Activated CD4-positive, alpha-beta T cell treated with anti-CD3 and anti-CD28 coated beads for 1 hour (primary cell): ENCODE results near the gene PSPH.
A peak's percentile ranks its signal among the peaks of the same experiment; 100 is the strongest.
"Not testable (repeated sequence)": the region's sequence is repeated elsewhere in the genome, so short reads cannot be mapped to it uniquely, and the experiment has no call there.

Source experiments
- DNase-seq: peaks from one replicate; pipeline ENCODE4 v3.0.0-alpha.2; 2020

Gene PSPH

DNA sequence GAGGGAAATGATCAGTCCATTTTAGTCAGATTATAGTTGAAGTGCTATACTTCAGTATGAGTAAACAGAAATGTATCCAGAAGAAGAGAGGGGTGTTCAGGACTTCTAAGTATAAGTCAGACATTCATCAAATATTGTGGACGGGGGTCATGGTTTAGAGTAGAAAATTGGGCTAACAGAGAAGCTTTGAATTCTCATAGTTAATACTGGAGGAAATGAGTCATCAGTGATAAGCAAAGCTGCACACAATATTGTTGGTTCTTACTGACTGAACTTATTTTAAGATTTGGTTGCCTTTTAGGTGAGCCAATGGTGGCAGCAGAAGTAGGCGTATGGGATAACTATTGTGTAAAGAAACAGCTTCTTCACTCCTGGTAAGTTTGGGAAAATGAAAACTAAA is 11.1 kb upstream of the PSPH start:
- no peak for DNase-seq

DNA sequence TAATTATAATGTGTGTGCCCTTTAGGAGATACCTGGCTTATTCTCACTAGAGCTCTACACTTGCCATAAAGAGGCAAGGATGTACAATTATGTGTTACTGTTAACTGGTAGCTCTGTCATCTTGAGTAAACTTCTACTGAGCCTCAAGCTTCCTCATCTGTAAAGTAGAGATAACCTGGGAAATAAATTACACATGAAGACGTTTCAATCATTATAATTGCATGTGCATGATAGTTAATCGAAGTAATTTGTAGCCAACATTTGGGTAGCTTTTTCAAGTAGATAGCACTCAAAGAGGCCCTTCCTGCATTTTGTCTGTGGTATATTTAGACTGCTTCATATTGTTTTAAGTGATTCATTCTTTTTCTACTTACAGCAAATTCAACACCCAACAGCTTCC is 2.7 kb upstream of the PSPH start:
- DNase-seq: no peak

DNA sequence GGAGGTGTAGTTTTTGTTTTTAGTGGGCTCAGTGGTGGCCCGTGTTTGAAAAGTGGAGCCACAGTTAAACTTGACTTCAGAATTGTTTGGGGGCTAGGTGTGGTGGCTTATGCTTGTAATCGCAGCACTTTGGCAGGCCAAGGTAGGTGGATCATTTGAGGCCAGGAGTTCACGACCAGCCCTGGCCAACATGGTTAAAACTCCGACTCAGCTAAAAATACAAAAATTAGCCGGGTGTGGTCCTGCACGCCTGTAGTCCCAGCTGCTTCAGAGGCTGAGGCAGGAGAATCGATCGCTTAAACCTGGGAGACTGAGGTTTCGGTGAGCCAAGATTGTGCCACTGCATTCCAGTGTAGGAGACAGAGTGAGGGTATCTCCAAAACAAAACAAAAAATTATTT is 2.1 kb upstream of the PSPH start:
- DNase-seq: no peak

DNA sequence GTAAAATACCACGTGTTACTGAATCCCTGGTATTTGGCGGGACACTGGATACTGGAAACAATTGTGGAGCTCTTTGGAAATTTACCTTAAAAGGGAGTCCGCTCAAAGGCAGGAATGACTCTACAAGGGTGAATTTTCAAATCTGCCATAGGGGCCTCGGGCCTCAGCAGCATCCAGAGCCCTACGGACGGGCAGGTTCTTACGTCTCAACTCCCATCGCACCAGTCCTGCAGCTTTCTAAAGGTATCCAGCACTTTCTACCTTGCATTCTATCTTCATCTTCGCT is 248 bp downstream of the PSPH start:
- DNase-seq: no peak

DNA sequence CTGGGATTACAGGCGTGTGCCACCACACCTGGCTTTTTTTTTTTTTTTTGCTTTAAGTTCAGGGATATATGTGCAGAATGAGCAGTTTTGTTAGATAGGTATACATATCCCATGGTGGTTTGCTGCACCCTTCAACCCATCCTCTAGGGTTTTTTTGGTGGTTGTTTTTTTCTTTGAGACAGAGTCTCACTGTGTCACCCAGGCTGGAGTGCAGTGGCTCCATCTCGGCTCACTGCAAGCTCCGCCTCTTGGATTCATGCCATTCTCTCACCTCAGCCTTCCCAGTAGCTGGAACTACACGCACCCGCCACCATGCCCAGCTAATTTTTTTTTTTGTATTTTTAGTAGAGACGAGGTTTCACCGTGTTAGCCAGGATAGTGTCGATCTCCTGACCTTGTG is 2.5 kb downstream of the PSPH start:
- not testable (repeated sequence) for DNase-seq

DNA sequence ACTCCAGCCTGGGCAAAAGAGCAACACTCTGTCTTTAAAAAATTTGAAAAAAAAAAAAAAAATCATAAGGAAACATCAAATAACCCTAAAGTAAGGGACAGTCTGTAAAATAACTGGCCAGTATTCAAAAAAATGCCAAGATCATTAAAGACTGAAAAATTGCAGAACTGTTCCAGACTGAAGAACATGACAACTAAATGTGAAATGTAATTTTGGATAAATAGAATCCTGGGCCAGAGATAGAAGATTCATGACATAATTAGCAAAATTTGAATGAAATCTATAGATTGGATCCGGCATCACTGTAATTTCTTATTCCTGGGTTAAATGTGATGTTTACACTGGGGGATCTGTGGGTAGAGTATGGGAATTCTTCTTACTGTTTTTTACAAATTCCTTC is 3.0 kb downstream of the PSPH start:
- DNase-seq: no peak

DNA sequence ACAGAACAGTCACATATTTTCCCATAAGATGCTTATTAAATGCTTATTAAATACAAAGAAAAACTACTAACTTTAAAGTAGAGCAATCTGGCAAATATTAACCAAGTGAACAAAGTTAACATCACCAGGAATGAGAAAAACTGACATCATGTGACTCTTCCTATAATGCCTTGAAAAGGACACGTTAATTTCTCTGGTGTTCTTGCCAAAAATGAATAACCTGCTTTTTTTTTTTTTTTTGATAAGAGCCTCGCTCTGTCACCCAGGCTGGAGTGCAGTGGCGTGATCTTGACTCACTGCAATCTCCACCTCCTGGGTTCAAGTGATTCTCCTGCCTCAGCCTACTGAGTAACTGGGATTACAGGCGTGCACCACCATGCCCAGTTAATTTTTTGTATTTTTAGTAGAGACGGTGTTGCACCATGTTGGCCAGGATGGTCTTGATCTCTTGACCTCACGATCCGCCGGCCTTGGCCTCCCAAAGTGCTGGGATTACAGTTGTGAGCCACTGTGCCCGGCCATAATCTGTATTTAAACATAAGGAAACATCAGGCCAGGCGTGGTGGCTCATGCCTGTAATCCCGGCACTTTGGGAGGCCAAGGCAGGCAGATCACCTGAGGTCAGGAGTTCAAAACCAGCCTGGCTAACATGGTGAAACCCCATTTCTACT is 3.7 kb downstream of the PSPH start:
- not testable (repeated sequence) for DNase-seq

DNA sequence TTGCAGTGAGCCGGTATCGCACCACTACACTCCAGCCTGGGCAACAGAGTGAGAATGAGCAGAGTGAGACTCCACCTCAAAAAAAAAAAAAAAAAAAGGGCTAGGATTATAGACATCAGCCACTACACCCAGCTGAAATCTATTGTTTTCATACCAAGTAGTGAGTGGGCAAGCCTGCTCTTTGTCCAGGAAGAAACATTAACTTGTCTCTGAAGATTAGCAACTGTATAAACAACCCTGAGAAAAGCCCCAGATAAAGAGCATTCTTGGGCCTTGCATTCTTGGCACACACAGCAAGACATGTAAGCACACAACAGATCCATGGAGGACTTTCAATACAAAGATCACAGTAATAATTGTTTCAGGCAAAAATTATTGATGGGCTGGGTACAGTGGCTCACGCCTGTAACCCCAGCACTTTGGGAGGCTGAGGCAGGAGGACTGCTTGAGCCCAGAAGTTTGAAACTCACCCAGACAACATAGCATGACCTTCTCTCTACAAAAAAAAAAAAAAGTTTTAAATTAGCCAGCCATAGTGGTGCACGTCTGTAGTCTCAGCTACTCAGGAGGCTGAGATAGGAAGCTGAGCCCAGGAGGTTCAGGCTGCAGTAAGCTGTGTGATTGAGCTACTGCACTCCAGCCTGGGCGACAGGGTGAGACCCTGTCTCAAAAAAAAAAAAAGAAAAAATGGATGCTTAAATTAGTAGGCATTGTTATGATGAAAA is 4.4 kb downstream of the PSPH start:
- no peak for DNase-seq

DNA sequence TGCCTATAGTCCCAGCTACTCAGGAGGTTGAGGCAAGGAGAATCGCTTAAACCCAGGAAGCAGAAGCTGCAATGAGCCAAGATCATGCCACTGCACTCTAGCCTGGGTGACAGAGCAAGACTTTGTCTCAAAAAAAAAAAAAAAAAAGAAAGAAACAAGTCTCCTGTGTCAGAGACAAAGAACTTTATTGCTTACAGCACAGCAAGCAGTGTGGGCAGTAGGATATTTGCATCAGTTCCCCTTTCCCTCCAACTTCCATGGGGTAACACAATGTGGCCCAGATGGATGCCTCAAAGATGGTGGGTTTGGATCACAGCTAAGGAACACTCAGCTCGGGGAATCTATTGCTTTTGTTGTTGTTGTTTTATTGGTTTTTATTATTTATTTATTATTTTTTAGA is 5.5 kb downstream of the PSPH start:
- not testable (repeated sequence) for DNase-seq

DNA sequence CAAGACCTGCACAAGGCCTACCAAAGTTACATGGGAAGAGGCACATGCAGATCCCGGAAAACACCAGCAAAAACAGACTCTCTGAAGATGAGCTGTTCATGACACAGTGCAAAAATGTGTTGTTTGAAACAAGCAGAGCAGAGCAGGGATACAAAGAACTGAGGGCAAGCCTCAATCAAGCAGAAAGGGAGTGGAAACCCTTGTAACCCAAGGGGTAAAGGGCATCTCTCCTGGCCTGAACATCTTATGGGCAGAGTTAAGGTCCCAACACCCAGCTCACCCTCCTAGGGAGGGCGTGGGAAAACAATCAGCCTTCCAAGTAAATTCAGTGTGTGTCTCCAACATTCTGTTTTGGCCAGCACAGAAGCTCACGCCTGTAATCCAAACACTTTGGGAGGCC is 10.5 kb downstream of the PSPH start:
- no peak for DNase-seq

DNA sequence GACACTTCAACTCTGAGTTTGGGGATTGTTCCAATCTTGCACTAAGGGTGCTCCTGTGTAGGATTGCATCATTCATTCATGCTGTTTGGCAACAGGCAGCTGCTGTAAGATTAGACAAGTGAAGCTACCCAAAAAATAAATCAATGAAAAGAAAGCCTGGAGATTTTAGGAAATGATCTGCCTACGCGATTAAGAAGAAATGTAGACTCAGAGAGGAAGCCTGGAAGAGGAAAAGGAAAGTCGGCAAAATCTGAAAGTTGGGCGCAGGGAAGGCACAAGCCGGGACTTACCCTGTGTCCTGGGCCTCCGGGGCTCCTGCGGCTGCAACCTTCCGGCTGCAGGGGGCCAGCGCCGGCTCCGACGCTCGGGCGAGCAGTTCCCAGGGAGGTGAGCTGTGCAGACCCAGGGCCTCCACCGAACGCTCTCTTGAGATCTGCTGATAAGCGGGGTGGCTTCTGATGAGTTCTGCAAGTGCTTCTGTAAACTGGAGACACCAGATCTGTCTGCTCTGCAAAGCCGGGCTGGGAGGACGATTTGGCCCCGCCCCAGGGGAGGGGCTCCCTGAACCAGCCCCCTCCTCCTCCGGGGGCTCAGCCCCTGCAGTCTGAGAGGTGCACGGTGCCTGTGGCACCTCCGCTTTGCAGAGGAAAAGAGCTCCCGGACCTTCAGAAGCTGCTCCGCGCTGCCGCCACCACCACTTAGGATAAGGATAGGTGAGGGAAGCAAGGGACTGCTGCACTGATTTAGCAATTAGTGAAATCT is 17.4 kb downstream of the PSPH start:
- DNase-seq: peak; percentile 58

DNA sequence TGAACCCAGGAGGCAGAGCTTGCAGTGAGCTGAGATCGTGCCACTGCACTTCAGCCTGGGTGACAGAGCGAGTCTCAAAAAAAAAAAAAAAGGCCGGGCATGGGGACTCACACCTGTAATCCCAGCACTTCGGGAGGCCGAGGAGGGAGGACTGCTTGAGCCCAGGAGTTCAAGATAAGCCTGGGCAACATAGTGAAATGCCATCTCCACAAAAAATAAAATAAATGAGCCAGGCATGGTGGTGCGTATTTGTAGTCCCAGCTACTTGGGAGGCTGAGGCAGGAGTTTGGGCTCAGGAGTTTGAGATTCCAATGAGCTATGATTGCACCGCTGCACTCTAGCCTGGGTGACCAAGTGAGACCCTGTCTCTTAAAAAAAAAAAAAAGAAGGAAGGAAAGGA is 18.7 kb downstream of the PSPH start:
- not testable (repeated sequence) for DNase-seq

DNA sequence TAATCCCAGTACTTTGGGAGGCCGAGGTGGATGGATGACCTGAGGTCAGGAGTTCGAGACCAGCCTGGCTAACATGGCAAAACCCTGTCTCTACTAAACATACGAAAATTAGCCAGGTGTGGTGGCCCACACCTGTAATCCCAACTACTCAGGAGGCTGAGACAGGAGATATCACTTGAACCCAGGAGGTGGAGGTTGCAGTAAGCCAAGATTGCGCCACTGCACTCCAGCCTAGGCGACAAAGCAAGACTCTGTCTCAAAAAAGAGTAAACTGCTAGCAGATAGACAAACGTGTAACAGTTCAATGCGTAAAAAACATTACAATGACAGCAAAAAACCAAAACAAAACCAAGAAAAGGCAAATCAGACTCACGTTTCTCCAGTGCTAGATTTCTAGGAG is 19.7 kb downstream of the PSPH start:
- DNase-seq: not testable (repeated sequence)

DNA sequence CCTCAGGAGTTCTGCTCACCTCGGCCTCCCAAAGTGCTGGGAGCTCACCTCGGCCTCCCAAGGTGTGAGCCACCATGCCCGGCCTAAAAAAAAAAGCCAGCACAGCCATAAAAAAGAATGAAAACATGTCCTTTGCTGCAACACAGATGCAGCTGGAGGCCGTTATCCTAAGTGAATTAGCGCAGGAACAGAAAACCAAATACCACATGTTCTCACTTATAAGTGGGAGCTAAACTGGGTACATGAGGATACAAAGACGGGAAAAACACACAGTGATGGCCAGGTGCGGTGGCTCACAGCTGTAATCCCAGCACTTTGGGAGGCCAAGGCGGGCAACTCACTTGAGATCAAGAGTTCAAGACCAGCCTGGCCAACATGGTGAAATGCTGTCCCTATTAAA is 20.9 kb downstream of the PSPH start:
- no peak for DNase-seq

DNA sequence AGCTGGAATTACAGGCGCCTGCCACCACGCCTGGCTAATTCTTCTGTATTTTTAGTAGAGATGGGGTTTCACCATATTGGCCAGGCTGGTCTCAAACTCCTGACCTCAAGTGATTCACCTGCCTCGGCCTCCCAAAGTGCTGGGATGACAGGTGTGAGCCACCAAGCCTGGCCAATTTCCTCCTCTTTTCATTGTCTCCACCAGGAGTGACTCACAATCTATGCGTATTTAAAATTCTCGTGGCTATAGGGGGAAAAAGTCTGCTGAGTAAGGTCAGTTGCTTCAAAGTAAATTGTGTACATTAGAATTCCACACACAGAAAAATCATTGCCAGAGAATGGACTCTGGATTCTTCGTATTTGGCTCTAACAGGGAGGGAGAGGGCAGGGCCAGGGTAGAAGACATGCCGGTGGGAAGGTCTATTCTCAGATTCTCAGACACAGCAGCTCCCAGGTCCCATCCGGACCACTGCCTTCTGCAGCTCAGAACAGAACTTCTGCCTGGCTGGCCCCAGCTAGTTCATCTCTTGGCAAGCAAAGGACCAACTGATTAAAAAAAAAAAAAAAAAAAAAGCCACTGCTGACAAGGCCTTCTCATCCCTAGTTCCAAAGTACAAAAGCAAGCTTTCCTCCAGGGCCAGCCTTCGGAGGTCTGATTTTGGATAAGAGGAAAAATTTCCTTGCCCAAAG is 22.2 kb downstream of the PSPH start:
- DNase-seq: no peak

DNA sequence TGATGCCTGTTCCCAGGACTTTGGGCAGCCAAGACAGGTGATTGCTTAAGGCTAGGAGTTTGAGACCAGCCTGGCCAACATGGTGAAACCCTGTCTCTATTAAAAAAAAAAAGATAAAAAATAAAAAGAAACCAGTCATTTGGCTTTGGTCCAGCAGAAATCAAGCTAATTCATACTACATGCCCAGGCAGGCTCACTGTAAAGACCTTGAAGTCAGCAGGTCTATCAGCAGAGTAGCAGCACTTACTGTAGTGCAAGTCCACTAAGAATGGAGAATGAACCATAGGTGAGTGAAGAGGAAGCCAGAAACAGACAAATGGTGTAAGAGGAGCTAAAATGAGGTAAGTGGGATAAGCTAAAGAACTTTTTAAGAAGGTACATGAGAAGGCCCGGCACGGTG is 24.7 kb downstream of the PSPH start:
- no peak for DNase-seq

DNA sequence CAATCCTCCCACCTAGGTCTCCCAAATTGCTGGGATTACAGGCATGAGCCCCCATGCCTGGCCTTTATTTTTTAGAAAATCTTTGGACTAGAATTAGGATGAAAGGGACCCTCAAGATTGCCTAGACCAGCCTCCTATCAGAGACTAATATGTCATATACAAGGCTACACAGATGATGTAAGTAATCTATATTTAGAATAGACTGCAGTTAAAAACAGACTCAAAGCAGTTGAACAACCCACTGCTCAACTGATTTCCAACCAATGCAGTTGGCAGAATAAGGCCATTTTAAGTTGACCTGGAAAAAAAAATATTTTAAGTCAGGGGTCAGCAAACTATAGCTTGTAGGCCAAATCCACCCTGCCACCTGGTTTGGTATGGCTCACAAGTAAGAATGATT is 27.7 kb downstream of the PSPH start:
- DNase-seq: no peak

DNA sequence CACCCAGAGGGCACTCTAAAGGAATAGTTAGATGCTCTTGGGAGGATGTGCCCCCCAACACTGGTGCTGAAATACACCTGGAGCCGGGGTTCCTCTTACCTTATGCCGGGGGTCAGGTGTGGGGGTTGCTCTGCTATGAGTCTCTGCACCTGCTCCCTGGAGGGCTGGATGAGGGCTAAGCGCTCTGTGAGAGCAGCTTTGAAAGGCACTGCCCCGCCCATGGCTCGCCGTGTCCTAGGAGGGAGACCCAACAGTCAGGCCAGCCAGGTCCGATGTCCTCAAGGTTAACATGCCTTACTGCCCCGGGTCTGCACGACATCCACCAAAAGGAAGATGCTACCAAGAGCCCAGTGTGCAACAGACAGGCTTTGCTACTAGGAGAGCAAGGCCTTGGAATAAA is 31.7 kb downstream of the PSPH start:
- DNase-seq: no peak

DNA sequence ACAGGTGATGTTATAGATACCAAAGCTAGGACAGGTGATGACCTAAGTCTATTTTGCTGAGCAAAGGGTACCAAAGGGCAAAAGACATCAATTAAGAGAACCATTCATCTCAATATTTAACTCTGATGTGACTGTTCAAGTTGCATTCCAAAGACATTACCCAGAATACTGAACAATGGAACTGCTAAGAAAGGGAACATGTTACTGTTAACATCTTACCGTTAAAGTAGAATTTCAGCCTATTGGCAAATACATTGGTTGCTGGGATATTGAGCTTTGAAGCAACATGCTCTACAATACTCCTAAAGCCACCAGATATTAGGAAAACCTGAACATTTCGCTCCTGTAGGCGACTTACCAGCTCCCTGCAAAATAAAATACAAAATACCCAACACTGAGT is 34.2 kb downstream of the PSPH start:
- DNase-seq: not testable (repeated sequence)

DNA sequence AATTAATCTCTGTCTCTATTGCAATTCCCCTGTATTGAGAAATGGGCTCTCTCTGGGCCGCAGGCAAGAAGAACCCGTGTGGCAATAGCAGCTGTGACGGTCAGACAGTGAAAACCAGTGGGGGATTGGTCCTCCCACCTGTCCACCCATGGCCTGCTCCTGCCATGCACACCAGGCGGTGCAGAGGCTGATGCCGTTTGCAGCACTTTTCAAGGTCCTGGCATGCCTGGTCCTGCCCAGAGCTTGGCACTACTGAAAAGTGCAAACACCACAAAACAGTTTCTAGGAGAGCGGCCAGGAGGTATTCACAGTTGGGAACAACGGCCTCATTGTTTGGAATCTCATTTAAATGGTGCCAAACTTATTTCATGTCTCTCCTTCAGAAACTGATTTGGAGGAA is 41.5 kb downstream of the PSPH start:
- no peak for DNase-seq

DNA sequence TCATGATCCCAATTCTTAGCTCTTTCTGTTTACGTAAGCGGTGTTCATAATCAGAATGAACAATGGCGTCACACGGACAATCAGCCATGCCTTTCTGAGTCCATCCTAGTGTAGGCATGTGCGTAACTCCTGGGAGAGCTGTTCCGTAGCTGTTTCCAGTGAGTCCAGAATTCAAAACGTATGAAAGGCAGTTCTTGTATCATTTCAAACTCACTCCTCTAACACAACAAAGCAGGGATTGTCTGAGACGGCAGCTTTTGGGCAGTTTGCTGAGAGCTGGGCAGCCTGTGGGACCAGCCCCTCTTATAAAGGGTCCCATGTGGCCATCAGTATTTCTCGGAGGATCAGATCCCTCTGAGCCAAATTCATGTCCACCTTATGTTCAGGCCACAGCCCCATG is 43.4 kb downstream of the PSPH start:
- no peak for DNase-seq

DNA sequence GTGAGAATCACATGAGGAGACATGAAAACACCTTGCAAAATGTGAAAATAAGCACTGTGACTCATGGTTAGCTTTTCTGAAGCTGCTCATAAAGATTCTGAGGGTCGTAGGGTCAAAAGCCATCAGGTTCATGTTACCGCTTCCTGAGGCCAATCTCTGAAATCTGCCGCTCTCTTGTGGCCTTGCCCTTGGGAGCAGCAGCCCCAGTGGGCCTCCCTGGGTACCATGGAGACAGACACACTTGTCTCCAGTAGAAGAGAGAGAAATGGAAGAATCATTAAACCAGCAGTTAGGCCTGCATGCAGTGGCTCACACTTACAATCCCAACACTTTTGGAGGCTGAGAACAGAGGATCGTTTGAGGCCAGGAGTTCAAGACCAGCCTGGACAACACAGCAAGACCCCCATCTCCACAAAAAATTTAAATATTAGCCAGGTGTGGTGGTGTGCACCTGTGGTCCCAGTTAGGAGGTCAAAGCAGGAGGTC is 44.0 kb downstream of the PSPH start:
- no peak for DNase-seq

DNA sequence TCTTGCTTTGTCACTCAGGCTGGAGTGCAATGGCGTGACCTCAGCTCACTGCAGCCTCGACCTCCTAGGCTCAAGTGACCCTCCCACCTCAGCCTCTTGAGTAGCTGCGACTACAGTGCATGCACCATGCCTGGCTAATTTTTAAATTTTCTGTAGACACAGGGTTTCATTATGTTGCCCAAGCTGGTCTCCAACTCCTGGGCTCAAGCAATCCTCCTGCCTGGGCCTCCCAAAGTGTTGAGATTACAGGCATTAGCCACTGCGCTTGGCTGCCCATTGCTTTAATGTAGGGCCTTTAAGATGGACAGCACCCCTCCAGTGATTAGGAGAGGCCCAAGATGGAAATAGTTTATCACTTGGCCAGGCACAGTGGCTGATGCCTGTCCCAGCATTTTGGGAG is 47.5 kb downstream of the PSPH start:
- no peak for DNase-seq
